Calu3 (cell line): ENCODE results near the gene MAP2K4. TPM values are rescaled to one million over a fixed set of nuclear protein-coding genes. Genes with fewer than 3 reads are reported as not detected.

ENCODE experiments used
- BruUV-seq: library from RNA; stranded (reverse); fragments of 400-500 nt; replicated peaks from 2 replicates; lab custom pipeline; 2021; lab: Mats Ljungman, UMichigan
- CTCF ChIA-PET: fragments of 300-600 bp; sonication (Branson Sonifier 250); formaldehyde crosslinking; loops from one replicate; lab custom pipeline; 2022; ENCODE audit warnings: antibody characterized with exemption; lab: Charles Lee
- DNase-seq: peaks from one replicate; pipeline ENCODE4 v3.0.0; 2022
- H3K27ac Mint-ChIP-seq: one replicate; pipeline ENCODE4 v1.8.0; 2022; ENCODE audit warnings: mixed read lengths; ENCODE audit not compliant: unreplicated experiment
- H3K27me3 Mint-ChIP-seq: one replicate; pipeline ENCODE4 v1.8.0; 2022; ENCODE audit warnings: mixed read lengths; ENCODE audit not compliant: unreplicated experiment
- H3K36me3 Mint-ChIP-seq: one replicate; pipeline ENCODE4 v1.8.0; 2022; ENCODE audit warnings: mild to moderate bottlenecking, moderate library complexity, mixed read lengths; ENCODE audit not compliant: insufficient read depth, unreplicated experiment
- H3K4me1 Mint-ChIP-seq: one replicate; pipeline ENCODE4 v1.8.0; 2022; ENCODE audit warnings: mild to moderate bottlenecking, low read depth, mixed read lengths; ENCODE audit not compliant: unreplicated experiment
- H3K4me3 Mint-ChIP-seq: one replicate; pipeline ENCODE4 v1.8.0; 2022; ENCODE audit warnings: mild to moderate bottlenecking, low read depth, moderate library complexity, mixed read lengths; ENCODE audit not compliant: unreplicated experiment
- H3K9me3 Mint-ChIP-seq: one replicate; pipeline ENCODE4 v1.8.0; 2022; ENCODE audit warnings: low read depth, mixed read lengths; ENCODE audit not compliant: unreplicated experiment
- CTCF ChIP-seq: fragments of 200-600 bp; IDR thresholded peaks from one replicate; pipeline ENCODE4 v1.8.0; 2022; ENCODE audit warnings: antibody characterized with exemption; ENCODE audit not compliant: unreplicated experiment
- intact Hi-C: fragments of 100-400 bp; cut with micrococcal nuclease; formaldehyde crosslinking; loops from one replicate; pipeline ENCODE4 v1.10.0; 2022; ENCODE audit not compliant: unreplicated experiment
- total RNA-seq: library from RNA; stranded (reverse); gene quantifications from 2 replicates; pipeline ENCODE4 v1.2.3, GENCODE V29; 2022

MAP2K4 gene
- total RNA-seq, 1 experiment from 2014 or later, result 16.1 TPM

DNA sequence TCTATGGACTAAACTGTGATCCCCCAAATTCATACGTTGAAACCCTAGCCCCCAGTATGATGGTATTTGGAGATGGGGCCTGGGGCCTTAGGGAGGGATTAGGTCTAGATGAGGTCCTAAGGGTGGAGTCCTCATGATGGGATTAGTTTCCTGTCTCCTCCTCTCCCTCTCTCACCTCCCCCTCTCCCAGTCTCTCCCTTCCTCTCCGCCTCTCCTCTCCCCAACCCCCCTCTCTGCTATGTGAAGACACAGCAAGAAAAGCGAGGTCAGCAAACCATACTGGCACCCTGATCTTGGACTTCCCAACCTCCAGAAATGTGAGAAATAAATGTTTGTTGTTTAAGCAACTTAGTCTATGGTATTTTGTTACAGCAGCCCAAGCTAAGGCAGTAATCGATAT, 38.8 kb upstream of the MAP2K4 start:
- TF ChIP-seq CTCF, result no peak
- CTCF ChIA-PET, result interaction anchor here (1.4 kb wide), 1 partner anchor 15 kb away, joined by 3 read pairs; the partner anchor contains the start of gene ZNF18
- H3K27me3 Mint-ChIP-seq, result no peaks in the 10 kb centered on the region
- BruUV-seq, result no TSS peak
- H3K4me3 Mint-ChIP-seq, result no peak overlapping the region
- intact Hi-C loops, result loop anchor here (10.0 kb wide), 1 partner anchor 1337 kb away; no protein-coding TSS in a partner anchor
- H3K36me3 Mint-ChIP-seq, result no peaks in the 10 kb centered on the region
- H3K4me1 Mint-ChIP-seq, result no peaks in the 10 kb centered on the region
- H3K9me3 Mint-ChIP-seq, result no peaks in the 10 kb centered on the region
- no peak overlapping the region for H3K27ac Mint-ChIP-seq
- DNase-seq, result no peak

DNA sequence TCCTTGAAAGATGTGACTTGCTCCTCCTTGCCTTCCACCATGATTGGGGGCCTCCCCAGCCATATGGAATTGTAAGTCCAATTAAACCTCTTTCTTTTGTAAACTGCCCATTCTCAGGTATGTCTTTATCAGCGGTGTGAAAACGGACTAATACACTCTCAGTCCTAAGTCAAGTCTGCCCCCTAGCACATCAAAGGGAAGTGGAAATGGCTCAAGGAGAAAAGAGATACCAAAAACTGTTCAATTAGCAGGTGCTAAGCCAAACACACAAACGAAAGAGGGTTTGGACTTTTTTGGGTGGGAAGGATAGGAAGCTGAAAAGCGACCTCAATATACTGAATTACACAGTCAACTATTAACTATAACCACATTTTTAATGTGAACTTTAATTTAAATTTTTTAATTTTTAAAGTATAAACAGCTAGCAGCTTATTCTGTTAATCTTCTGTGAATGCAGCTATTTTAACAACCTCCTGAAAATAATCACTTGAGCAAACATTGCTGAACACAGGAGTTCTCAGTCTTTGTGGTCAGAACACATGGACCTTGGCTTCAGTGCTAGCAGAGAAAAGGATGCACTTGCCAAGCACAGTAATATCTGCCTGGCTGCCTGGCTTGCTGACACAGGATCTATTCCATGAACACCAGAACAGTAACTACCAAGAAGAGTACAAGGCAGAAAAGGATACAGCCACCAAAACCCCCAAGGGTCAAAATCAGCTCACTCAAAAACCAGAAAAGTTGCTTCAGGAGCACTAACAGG, 34.3 kb upstream of the MAP2K4 start:
- BruUV-seq, result no TSS peak
- Mint-ChIP-seq H3K4me1 (no peaks in the 10 kb centered on the region), H3K36me3 (no peaks in the 10 kb centered on the region), H3K27me3 (no peaks in the 10 kb centered on the region), H3K4me3 (no peak overlapping the region), H3K9me3 (no peaks in the 10 kb centered on the region), H3K27ac (no peak overlapping the region)
- DNase-seq, result no peak
- CTCF ChIA-PET, result no interaction called here
- intact Hi-C loops, result loop anchor here (5.0 to 10.0 kb wide), 2 partner anchors 1109 to 1342 kb away; no protein-coding TSS in a partner anchor
- no peak for TF ChIP-seq CTCF

- TF ChIP-seq CTCF, result no peak
- DNase-seq, result peak; percentile 3
- Mint-ChIP-seq H3K4me1 (no peaks in the 10 kb centered on the region), H3K9me3 (no peaks in the 10 kb centered on the region), H3K27me3 (no peaks in the 10 kb centered on the region), H3K36me3 (no peaks in the 10 kb centered on the region), H3K27ac (no peak overlapping the region), H3K4me3 (no peak overlapping the region)
- BruUV-seq, result no TSS peak
- CTCF ChIA-PET, result no interaction called here
- intact Hi-C loops, result loop anchor here (5.0 to 10.0 kb wide), 2 partner anchors 1110 to 1342 kb away; no protein-coding TSS in a partner anchor
Measured at GRCh38 chr17:11986942-11987329, 33.7 kb upstream of the MAP2K4 start.

DNA sequence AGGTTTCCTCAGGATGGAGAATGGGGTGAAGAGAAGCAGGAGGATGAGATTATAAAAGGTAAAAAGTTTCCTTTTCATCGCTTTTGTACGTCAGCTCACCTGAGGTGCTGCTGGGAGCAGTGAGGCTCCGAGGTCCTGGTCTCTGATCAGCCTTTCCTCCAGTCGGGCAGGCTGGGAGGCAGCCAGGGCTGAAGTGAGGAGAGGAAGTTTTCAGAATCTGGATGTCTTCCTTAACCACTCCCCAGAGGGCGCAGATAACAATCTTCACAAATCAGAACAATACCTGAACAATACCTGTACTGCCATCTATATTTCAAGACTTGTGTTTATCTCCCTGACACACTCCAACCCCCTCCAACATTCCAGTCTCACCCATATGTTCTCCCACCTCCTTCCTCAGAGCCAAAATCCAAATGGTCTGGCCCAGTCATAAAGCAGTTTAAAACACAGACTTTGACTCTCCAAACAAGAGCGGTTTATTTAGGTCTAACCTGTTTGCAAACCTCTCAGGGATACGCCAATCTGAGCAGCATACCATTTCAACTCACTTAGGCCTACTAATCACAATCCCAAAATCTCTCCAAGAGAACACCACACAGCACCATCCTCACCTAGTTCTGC, 30.2 kb upstream of the MAP2K4 start:
- Mint-ChIP-seq H3K4me1 (no peaks in the 10 kb centered on the region), H3K4me3 (no peak overlapping the region), H3K9me3 (no peaks in the 10 kb centered on the region), H3K27ac (no peak overlapping the region), H3K27me3 (no peaks in the 10 kb centered on the region), H3K36me3 (no peaks in the 10 kb centered on the region)
- BruUV-seq, result no TSS peak
- no peak for TF ChIP-seq CTCF
- intact Hi-C loops, result no loop called here
- CTCF ChIA-PET, result no interaction called here
- no peak for DNase-seq
